Activated CD4-positive, alpha-beta T cell treated with anti-CD3 and anti-CD28 coated beads for 24 hours (primary cell): ENCODE results near the gene CDO1.

Experiments
- DNase-seq, 2 donors: peaks; one replicate each; pipeline ENCODE4 v3.0.0-alpha.2; 2020; ENCODE audit warnings: low read depth in 2 of 2

Gene CDO1

GRCh38 chr5:115785381-115786065 lies 30.9 kb downstream of the CDO1 start:
- DNase-seq = no peak

DNA sequence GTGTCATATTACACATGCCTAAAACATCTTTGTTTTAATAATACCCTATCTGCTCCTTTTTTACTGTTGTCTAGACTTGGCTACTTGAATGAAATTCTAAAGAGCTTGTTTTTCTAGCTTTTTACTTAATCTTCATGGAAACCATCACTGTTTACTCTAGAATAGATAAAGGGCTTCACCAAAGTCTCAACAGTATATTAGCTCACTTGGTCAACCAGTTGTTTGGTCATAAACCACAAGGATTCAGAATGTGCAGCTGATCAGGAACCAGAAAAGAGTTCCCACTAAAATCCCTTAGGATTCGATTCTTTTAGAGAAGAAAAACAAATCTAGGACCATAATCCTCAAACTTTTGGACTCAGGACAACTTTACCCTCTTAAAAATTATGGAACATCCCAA lies 38.0 kb downstream of the CDO1 start:
- no peak for DNase-seq

- no peak for DNase-seq
Measured at GRCh38 chr5:115776989-115777388, 39.5 kb downstream of the CDO1 start.

GRCh38 chr5:115775999-115776398 lies 40.5 kb downstream of the CDO1 start:
- DNase-seq = no peak

DNA sequence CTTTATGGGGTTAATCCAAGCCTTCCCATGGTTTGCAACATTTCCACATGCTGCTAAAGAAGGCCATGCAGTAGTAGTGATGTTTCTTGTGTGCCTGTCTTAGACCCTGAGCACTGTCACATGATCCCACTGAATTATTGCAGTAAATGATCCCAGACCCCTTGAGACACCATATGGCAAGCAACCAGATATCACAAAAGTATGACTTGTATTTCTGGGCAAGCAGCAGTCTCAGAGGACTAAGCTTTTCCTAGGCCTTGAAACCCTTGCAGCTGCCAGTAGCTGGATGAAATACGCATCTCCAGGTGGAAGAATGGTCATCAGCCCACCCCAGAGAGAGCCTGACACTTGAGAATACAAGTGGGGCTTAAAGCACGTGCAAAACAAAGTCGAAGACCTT lies 41.8 kb downstream of the CDO1 start:
- DNase-seq = no peak

DNA sequence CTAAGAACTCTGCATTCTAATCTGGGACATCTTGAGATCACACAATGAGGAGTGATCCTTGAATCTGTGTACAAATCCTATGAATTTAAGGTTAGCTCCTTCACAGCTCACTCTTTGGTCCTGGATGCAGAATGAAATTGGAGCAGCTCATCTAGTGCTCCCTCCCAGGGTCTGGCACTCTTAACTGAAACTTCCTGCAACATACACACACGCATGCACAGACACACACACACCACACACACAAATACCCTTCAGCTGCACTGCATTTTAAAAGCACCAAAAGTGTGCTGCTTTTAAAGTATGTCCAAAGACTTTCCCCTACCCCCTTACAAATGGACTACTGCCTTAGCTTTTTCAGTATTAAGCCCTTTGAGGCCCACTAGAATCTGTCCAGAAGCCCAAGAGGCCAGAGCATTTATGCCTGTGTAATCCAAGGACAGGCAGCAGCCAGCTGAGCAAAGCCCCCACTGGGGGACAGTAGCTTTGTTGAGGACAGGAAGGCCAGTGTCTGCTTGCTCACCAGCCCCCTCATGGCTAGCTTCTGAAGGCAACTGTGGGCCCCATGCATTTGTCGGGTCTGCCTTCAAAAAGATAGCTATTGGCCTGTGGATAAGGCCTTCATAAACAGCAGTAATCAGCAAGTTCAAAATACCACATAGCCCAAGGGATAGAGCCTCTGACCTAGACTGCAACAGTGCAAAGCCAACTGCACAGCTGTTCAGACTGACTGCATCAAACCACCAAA lies 43.6 kb downstream of the CDO1 start:
- no peak for DNase-seq

DNA sequence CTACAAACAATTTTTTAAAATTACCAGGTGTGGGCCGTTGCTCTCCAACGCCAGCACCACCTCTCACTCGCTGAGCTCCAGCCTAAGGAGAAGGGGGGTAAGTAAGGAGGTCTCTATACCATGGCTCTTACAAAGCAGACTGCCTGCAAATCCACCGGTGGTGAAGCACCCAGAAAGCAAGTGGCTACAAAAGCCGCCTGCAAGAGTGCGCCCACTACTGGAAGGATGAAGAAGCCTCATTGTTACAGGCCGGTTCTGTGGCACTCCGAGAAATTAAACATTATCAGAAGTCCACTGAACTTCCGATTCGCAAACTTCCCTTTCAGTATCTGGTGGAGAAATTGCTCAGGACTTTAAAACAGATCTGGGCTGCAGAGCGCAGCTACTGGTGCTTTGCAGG lies 46.0 kb downstream of the CDO1 start:
- DNase-seq = no peak

- no peak for DNase-seq
Measured at GRCh38 chr5:115767424-115767823, 49.0 kb downstream of the CDO1 start.

DNA sequence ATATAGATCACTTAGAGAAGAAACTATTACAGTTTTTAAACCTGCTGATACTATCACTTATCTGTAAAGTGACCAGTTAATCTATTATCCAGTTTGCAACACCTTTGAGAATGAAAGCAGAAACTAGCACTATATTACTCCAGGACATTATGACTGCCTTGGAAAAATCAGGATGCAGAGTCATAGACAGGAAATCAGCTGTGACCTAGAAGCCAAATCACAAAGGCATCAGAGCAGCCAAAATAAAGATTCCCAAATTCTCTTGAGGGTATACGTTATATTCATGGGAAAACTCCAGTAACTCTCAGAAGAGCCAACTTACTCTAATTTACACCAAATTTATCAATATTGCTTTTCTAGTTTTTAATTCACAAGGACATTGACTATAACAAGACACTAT lies 49.9 kb downstream of the CDO1 start:
- DNase-seq = no peak

GRCh38 chr5:115758356-115758755 lies 58.1 kb downstream of the CDO1 start:
- DNase-seq = no peak

DNA sequence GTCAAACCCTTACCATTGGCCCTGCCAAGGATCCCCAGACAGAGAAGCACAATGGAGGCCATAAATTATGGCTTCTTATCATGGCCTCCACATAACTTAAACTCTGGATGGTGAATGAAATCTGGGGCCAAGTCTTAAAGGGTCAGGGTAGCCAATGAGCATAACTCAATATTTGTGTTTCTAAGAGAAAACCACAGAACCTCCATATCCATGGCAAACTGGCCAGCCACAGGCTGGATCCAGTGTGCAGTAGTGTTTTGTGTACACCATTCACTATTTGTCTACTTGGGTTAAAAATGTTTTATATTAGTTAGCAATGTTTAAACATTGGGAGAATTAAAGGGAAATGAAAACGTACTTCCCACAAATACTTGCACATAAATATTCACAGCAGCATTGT lies 60.8 kb downstream of the CDO1 start:
- no peak for DNase-seq
